Subcutaneous abdominal adipose tissue (tissue), 5 donors: ENCODE results near the gene ALG5.
A peak's percentile ranks its signal among the peaks of the same experiment; 100 is the strongest.

Experiments
- H3K27ac ChIP-seq: one replicate; pipeline ENCODE4 v1.7.0; 2013; ENCODE audit warnings: low read depth, mild to moderate bottlenecking, inconsistent platforms, low read length, moderate library complexity
- H3K27me3 ChIP-seq, 5 donors: one replicate each; pipeline ENCODE4 v1.7.0; 2013; ENCODE audit warnings: low read length in 5 of 5, inconsistent platforms in 1 of 5; ENCODE audit not compliant: control insufficient read depth in 5 of 5, insufficient read depth in 4 of 5
- H3K36me3 ChIP-seq, 5 donors: one replicate each; pipeline ENCODE4 v1.7.0; 2013; ENCODE audit warnings: low read length in 5 of 5; ENCODE audit not compliant: control insufficient read depth in 5 of 5, insufficient read depth in 5 of 5
- H3K4me1 ChIP-seq, 5 donors: one replicate each; pipeline ENCODE4 v1.7.0; 2013; ENCODE audit warnings: low read length in 5 of 5, mild to moderate bottlenecking in 3 of 5, moderate library complexity in 1 of 5; ENCODE audit not compliant: control insufficient read depth in 5 of 5, insufficient read depth in 5 of 5
- H3K4me3 ChIP-seq, 5 donors: one replicate each; pipeline ENCODE4 v1.7.0; 2013; ENCODE audit warnings: low read length in 5 of 5, low read depth in 1 of 5
- H3K9ac ChIP-seq, 5 donors: one replicate each; pipeline ENCODE4 v1.7.0; 2013; ENCODE audit warnings: low read length in 5 of 5, mild to moderate bottlenecking in 4 of 5, moderate library complexity in 3 of 5
- H3K9me3 ChIP-seq, 5 donors: one replicate each; pipeline ENCODE4 v1.7.0; 2013; ENCODE audit warnings: low read length in 5 of 5; ENCODE audit not compliant: control insufficient read depth in 5 of 5
- donor health status: healthy.
- donor health status: healthy.
- donor health status: healthy.
- donor health status: healthy.
- donor health status: healthy.

ALG5 gene

GRCh38 chr13:36999054-36999714, at the start of gene ALG5:
Gene ALG5 (minus strand): TSS chr13:36999340. CDS start chr13:36999300, 40 bp downstream.
- Histone ChIP-seq H3K9me3 (no peaks in the 10 kb centered on the region), H3K9ac (peak within 1 kb of the TSS; percentile 75 to 98 (median 96)), H3K4me3 (peak within 1 kb of the TSS; percentile 93 to 98 (median 97)), H3K36me3 (peaks cover 13 to 23% (median 16%) of the 10 kb centered on the region in 5 donors), H3K27me3 (no peaks in the 10 kb centered on the region), H3K4me1 (peaks cover 4 to 31% (median 24%) of the 10 kb centered on the region in 5 donors), H3K27ac (peak within 1 kb of the TSS; percentile 92)

GRCh38 chr13:37047846-37048245, 48.7 kb upstream of the ALG5 start:
- H3K4me1 ChIP-seq, result peaks cover 0 to 2% (median 0%) of the 10 kb centered on the region in 5 donors
- H3K27me3 ChIP-seq, result no peaks in the 10 kb centered on the region
- no peak overlapping the region for H3K27ac ChIP-seq
- H3K9ac ChIP-seq, result no peak overlapping the region
- no peaks in the 10 kb centered on the region for H3K9me3 ChIP-seq
- H3K36me3 ChIP-seq, result peaks cover 12 to 29% (median 24%) of the 10 kb centered on the region in 5 donors
- H3K4me3 ChIP-seq, result no peak overlapping the region

DNA sequence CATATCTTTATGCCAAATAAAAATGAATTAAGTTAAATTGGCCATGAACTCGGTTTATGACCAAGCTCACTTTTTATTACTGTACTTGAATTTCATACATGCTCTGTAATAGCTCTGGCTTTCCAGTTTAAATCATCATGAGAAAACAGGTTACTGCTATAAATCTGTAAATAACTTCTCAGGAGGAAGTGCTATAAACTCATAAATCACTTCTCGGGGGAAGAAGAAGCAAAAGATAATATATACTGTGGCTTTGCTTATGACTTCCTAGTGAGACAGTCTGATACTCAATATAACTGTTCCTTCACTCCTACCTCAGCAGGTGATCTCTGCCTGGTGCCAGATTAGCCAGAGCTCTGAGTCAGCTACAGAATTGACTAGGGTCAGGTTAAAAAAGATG, 47.9 kb upstream of the ALG5 start:
- H3K4me1 ChIP-seq, result peaks cover 0 to 2% (median 0%) of the 10 kb centered on the region in 5 donors
- no peaks in the 10 kb centered on the region for H3K27me3 ChIP-seq
- H3K9ac ChIP-seq, result no peak overlapping the region
- no peak overlapping the region for H3K27ac ChIP-seq
- H3K9me3 ChIP-seq, result no peaks in the 10 kb centered on the region
- H3K4me3 ChIP-seq, result no peak overlapping the region
- peaks cover 21 to 37% (median 33%) of the 10 kb centered on the region in 5 donors for H3K36me3 ChIP-seq

- no peak overlapping the region for H3K9ac ChIP-seq
- H3K9me3 ChIP-seq, result no peaks in the 10 kb centered on the region
- H3K36me3 ChIP-seq, result peaks cover 28 to 44% (median 40%) of the 10 kb centered on the region in 5 donors
- no peak overlapping the region for H3K27ac ChIP-seq
- H3K4me3 ChIP-seq, result no peak overlapping the region
- no peaks in the 10 kb centered on the region for H3K27me3 ChIP-seq
- peaks cover 0 to under 1% (median 0%) of the 10 kb centered on the region in 5 donors for H3K4me1 ChIP-seq
Observed at GRCh38 chr13:37046062-37046461, 46.9 kb upstream of the ALG5 start.

- Histone ChIP-seq H3K4me1 (no peaks in the 10 kb centered on the region), H3K9ac (no peak overlapping the region)
Observed at GRCh38 chr13:37040789-37041188, 41.6 kb upstream of the ALG5 start.

DNA sequence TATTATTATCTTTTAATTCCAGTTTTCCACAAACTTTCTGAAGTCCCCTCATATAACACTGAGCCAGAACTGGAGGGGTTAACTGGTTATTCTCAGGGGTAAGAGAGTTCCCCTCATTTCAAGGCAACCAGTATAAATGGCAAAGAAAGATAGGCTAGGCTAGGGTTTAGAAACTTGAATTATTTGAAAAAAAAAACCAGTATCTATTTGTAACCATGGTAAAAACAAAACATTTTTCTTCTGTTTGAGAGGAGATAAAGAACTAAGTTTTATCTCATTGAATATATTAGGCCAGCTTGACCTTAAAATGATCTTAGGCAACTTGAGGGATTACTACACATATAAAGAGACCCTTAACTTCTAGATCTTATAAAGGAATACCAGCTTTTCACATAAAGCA, 40.8 kb upstream of the ALG5 start:
- Histone ChIP-seq H3K9me3 (no peaks in the 10 kb centered on the region), H3K4me1 (no peaks in the 10 kb centered on the region), H3K36me3 (peaks cover 58 to 82% (median 67%) of the 10 kb centered on the region in 5 donors), H3K27me3 (no peaks in the 10 kb centered on the region), H3K4me3 (no peak overlapping the region), H3K9ac (no peak overlapping the region), H3K27ac (no peak overlapping the region)

More at GRCh38 chr13:37040789-37041188, 41.6 kb upstream of the ALG5 start:
- Histone ChIP-seq H3K36me3 (peaks cover 50 to 75% (median 62%) of the 10 kb centered on the region in 5 donors), H3K27ac (no peak overlapping the region), H3K9me3 (no peaks in the 10 kb centered on the region), H3K4me3 (no peak overlapping the region), H3K27me3 (no peaks in the 10 kb centered on the region)

GRCh38 chr13:37037241-37037640, 38.1 kb upstream of the ALG5 start:
- H3K27ac ChIP-seq, result no peak overlapping the region
- H3K9me3 ChIP-seq, result no peaks in the 10 kb centered on the region
- H3K36me3 ChIP-seq, result peaks cover 57 to 85% (median 71%) of the 10 kb centered on the region in 5 donors

GRCh38 chr13:37029617-37030016, 30.5 kb upstream of the ALG5 start:
- Histone ChIP-seq H3K4me1 (no peaks in the 10 kb centered on the region), H3K9ac (no peak overlapping the region), H3K9me3 (no peaks in the 10 kb centered on the region), H3K27ac (no peak overlapping the region), H3K4me3 (no peak overlapping the region), H3K27me3 (no peaks in the 10 kb centered on the region), H3K36me3 (peaks cover 53 to 70% (median 57%) of the 10 kb centered on the region in 5 donors)

More at GRCh38 chr13:37037241-37037640, 38.1 kb upstream of the ALG5 start:
- Histone ChIP-seq H3K9ac (no peak overlapping the region), H3K4me3 (no peak overlapping the region), H3K4me1 (no peaks in the 10 kb centered on the region), H3K27me3 (no peaks in the 10 kb centered on the region)

GRCh38 chr13:37027639-37028038, 28.5 kb upstream of the ALG5 start:
- H3K27ac ChIP-seq, result no peak overlapping the region
- H3K9me3 ChIP-seq, result no peaks in the 10 kb centered on the region
- H3K9ac ChIP-seq, result no peak overlapping the region
- no peaks in the 10 kb centered on the region for H3K27me3 ChIP-seq
- no peak overlapping the region for H3K4me3 ChIP-seq
- peaks cover 61 to 77% (median 61%) of the 10 kb centered on the region in 5 donors for H3K36me3 ChIP-seq
- H3K4me1 ChIP-seq, result no peaks in the 10 kb centered on the region

DNA sequence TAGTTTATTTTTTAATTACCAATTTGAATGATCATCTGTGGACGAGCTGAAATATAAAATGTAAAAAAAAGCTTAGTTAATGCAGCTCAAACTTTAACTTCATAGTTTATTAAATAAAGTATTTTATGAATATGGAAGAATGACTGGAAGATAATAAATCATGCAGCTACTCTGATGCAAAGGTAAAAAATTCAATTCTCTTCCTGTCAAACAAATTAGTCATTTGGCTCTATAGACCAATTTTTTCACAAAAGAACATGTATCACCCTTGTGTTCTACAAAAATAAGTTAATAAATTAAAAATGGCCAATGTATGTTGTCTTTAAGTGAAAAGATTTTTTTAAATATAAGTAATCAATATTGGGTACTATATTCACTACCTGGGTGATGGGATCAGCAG, 27.6 kb upstream of the ALG5 start:
- no peak overlapping the region for H3K4me3 ChIP-seq
- H3K9me3 ChIP-seq, result no peaks in the 10 kb centered on the region
- H3K27ac ChIP-seq, result no peak overlapping the region
- H3K36me3 ChIP-seq, result peaks cover 60 to 77% (median 61%) of the 10 kb centered on the region in 5 donors
- no peak overlapping the region for H3K9ac ChIP-seq
- no peaks in the 10 kb centered on the region for H3K4me1 ChIP-seq
- no peaks in the 10 kb centered on the region for H3K27me3 ChIP-seq
